HG02981 (cell line): Measurements from ENCODE around the gene GRIP2.

Experiments used
- ATAC-seq: cut with Tn5 transposase; IDR thresholded peaks from one replicate; pipeline ENCODE4 v1.9.1; 2021; ENCODE audit warnings: mild to moderate bottlenecking, moderate library complexity; ENCODE audit not compliant: unreplicated experiment

The GRIP2 gene

DNA sequence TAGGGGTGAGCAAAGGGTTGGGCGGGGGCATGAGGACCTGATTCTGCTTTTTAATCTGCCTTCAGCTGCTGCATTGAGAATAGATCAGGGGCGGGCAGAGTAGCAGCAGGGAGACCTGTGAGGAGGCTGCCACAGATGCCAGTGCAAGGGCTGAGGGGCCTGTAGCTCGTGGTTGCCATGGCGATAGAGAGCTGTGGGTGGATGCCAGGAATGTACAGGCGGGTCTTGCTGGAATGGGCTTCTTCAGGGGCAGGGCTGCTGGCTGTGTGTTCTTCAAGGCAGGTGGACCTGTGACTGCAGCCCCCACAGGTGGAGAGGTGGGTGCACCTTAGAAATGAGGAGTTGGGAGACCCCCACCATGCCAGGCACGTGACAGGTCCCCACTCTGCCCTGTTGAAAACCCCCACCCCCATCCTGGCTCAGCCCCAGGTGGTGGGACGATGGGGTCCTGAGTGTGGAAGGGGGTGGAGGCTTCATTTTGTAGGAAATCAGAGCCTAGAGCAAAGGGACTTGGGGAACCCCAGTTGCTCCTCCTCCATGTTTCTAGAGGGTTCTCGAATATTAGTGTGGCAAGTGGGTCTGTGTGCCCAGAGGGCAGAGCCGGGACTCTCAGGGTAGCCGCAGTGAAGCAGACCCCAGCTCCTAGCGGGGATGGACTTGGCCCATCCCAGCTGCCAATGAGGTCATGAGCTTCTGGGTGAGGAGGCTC lies 99.5 kb downstream of the GRIP2 start:
- no peak for ATAC-seq

DNA sequence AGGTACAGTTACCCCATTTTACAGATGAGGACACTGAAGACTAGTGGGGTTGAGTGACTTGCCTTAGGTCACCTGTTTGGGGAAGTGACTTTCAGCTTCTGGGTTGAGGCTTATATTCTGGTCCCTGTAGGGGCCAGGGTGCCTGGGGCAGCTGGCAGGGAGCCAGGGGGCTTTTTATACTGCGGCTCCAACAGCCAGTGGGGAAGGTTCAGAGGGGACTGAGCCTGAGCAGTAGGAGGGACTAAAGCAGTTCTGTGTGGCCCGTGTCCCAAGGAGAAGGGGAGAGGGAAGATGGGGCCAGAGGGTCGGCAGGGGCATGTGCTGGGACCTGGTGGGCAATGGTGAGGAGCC lies 100.0 kb downstream of the GRIP2 start:
- no peak for ATAC-seq

DNA sequence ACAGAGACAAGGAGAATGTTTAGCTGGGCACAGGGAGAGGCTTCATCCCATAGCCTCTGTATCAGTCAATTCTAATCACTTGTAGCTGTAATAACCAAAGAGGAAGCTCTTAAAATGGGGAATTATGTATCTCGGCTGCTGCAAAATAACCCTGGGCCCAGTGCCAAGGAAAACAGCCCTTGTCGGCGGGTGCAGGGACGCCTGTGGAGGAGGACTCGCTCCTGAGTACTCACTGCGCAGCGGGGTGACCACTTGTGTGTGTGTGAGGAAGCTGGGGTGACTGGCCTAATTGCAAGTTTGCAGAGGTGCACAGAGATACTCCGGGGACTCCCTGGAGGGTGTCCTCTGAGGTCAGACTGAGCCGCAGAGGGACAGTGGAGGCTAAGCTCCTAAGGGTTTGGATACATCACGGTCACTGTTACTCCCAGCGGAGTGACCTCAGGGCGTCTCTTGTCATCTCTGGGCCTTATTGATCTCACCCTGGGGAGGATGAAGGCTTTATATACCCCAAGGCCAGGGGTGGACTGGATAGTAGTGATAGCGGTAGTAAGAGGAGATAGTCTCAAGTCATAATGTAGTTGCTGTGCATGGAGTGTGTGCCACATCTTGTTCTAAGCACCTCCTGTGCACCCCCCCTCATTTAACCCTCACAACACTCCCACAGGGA lies 100.5 kb downstream of the GRIP2 start:
- ATAC-seq, result no peak
